DOHH2 (cell line): Measurements from ENCODE around the gene C4BPA.

ENCODE experiments used
- H3F3A ChIP-seq: fragments of 200-600 bp; sonication (generic), shearing (Covaris generic); 2 replicates; pipeline ENCODE4 v1.6.0; 2016; ENCODE audit warnings: antibody characterized with exemption, mild to moderate bottlenecking; ENCODE audit not compliant: control insufficient read depth, insufficient read depth
- H3K27ac ChIP-seq: fragments of 200-600 bp; sonication (generic); 2 replicates; pipeline ENCODE4 v1.5.1; 2014; ENCODE audit warnings: low read depth, mild to moderate bottlenecking, low read length, moderate library complexity
- H3K27me3 ChIP-seq: fragments of 200-600 bp; sonication (generic); 2 replicates; pipeline ENCODE4 v1.6.1; 2014; ENCODE audit warnings: mild to moderate bottlenecking, low read length, mixed read lengths; ENCODE audit not compliant: control insufficient read depth
- H3K36me3 ChIP-seq: fragments of 200-600 bp; sonication (generic); 2 replicates; pipeline ENCODE4 v1.6.1; 2014; ENCODE audit warnings: mild to moderate bottlenecking, low read length, moderate library complexity, mixed read lengths; ENCODE audit not compliant: control insufficient read depth
- H3K4me1 ChIP-seq: fragments of 200-600 bp; sonication (generic); 2 replicates; pipeline ENCODE4 v1.6.1; 2014; ENCODE audit warnings: mild to moderate bottlenecking, low read length, mixed read lengths; ENCODE audit not compliant: control insufficient read depth
- H3K4me2 ChIP-seq: fragments of 200-600 bp; sonication (generic); 2 replicates; pipeline ENCODE4 v1.6.0; 2014; ENCODE audit warnings: mild to moderate bottlenecking, low read length, moderate library complexity
- H3K4me3 ChIP-seq: fragments of 200-600 bp; sonication (generic); 2 replicates; pipeline ENCODE4 v1.5.1; 2014; ENCODE audit warnings: mild to moderate bottlenecking, low read length, mixed read lengths
- H3K79me2 ChIP-seq: fragments of 200-600 bp; sonication (generic); 2 replicates; pipeline ENCODE4 v1.6.1; 2014; ENCODE audit warnings: mild to moderate bottlenecking, low read length, mixed read lengths; ENCODE audit not compliant: control insufficient read depth
- H3K9me2 ChIP-seq: fragments of 200-600 bp; sonication (generic); replicated peaks from 2 replicates; pipeline ENCODE4 v1.6.1; 2014; ENCODE audit warnings: mild to moderate bottlenecking, low read length, mixed read lengths; ENCODE audit not compliant: control insufficient read depth
- H3K9me3 ChIP-seq: fragments of 200-600 bp; sonication (generic); 2 replicates; pipeline ENCODE4 v1.6.1; 2014; ENCODE audit warnings: antibody characterized with exemption, low read length, mixed read lengths; ENCODE audit not compliant: control insufficient read depth, insufficient read depth
- H4K20me1 ChIP-seq: fragments of 200-600 bp; sonication (generic); 2 replicates; pipeline ENCODE4 v1.6.0; 2014; ENCODE audit warnings: low read depth, mild to moderate bottlenecking, antibody characterized with exemption, low read length, moderate library complexity; ENCODE audit not compliant: control insufficient read depth, insufficient read depth
- CTCF ChIP-seq: fragments of 200-600 bp; sonication (generic); IDR thresholded peaks from one replicate; pipeline ENCODE4 v1.5.1; 2014; ENCODE audit warnings: antibody characterized with exemption, mild to moderate bottlenecking, low read depth, low read length; ENCODE audit not compliant: poor library complexity, severe bottlenecking
- EZH2phosphoT487 ChIP-seq: fragments of 200-600 bp; sonication (generic); IDR thresholded peaks from 2 replicates; pipeline ENCODE4 v1.6.1; 2017; ENCODE audit warnings: borderline replicate concordance, mild to moderate bottlenecking, antibody characterized with exemption, low read length, moderate library complexity, mixed read lengths

The C4BPA gene

GRCh38 chr1:207073906-207074820, 29.9 kb upstream of the C4BPA start:
- Histone ChIP-seq H3K27me3 (peaks cover 14% of the 10 kb centered on the region), H3K9me3 (no peaks in the 10 kb centered on the region), H3K4me2 (no peak overlapping the region), H3F3A (no peaks in the 10 kb centered on the region), H3K36me3 (no peaks in the 10 kb centered on the region), H3K27ac (no peak overlapping the region), H4K20me1 (no peaks in the 10 kb centered on the region), H3K4me1 (no peaks in the 10 kb centered on the region), H3K79me2 (no peaks in the 10 kb centered on the region), H3K9me2 (no peaks in the 10 kb centered on the region), H3K4me3 (no peak overlapping the region)
- TF ChIP-seq EZH2phosphoT487 (no peak), CTCF (no peak)

GRCh38 chr1:207076181-207076955, 27.7 kb upstream of the C4BPA start:
- Histone ChIP-seq H3F3A (no peaks in the 10 kb centered on the region), H3K4me2 (no peak overlapping the region), H3K36me3 (no peaks in the 10 kb centered on the region), H4K20me1 (no peaks in the 10 kb centered on the region), H3K27ac (no peak overlapping the region), H3K79me2 (no peaks in the 10 kb centered on the region), H3K4me3 (no peak overlapping the region), H3K9me2 (no peaks in the 10 kb centered on the region), H3K9me3 (no peaks in the 10 kb centered on the region), H3K27me3 (peaks cover 14% of the 10 kb centered on the region), H3K4me1 (no peaks in the 10 kb centered on the region)
- TF ChIP-seq EZH2phosphoT487 (no peak), CTCF (no peak)

GRCh38 chr1:207077012-207077411, 27.0 kb upstream of the C4BPA start:
- Histone ChIP-seq H3K36me3 (no peaks in the 10 kb centered on the region), H3F3A (no peaks in the 10 kb centered on the region), H4K20me1 (no peaks in the 10 kb centered on the region), H3K4me1 (no peaks in the 10 kb centered on the region), H3K4me2 (no peak overlapping the region), H3K27ac (no peak overlapping the region), H3K9me3 (no peaks in the 10 kb centered on the region), H3K4me3 (no peak overlapping the region), H3K79me2 (no peaks in the 10 kb centered on the region), H3K9me2 (no peaks in the 10 kb centered on the region), H3K27me3 (peaks cover 19% of the 10 kb centered on the region)
- no peak for TF ChIP-seq EZH2phosphoT487
- TF ChIP-seq CTCF = no peak
